Inflammatory macrophage (primary cell): ENCODE measurements around the gene ZFX.

Source experiments
- DNase-seq, 2 donors: peaks; one replicate each; pipeline ENCODE4 v3.0.0-alpha.2; 2020 to 2022

Gene ZFX

GRCh38 chrX:24203072-24203808, 53.7 kb downstream of the ZFX start:
- DNase-seq = no peak

DNA sequence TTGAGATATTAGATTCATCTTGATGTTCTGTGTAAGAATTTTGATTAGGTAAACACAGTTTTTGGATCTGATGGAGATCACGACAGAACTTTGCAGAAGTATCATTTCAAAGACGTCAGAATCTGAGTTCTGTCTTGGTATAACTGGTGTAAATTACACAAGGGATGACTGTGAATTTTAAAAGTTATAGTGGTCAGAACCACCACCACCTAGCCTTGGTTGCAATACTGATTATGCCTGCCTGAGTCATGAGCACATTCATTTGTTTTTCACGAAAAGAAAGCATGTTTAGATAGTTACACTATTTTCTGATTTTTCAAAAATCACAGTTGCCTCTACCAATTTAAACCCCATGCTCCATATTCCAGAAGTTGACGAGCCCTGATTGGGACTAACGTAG, 54.8 kb downstream of the ZFX start:
- DNase-seq = no peak

DNA sequence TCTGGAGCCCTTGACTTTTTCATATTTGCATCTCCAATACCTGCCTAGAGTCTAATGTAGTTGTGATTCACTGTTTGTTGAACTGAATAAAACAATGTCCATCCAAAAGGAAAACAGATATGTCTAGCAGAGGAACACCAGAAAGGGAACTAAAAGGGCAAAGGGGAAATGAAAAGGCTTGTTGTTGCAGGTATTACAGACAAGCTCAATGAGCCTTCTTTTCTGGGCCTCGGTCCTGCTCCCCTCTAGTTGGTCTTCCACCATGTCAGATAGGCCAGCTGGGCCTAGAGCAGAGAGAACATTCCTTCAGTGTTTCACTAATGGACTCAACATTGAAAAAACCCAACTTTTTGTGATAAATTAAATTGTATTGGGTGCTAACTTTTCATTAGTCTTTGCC, 55.4 kb downstream of the ZFX start:
- peak in 1 of 2 donors; percentile 4 for DNase-seq

DNA sequence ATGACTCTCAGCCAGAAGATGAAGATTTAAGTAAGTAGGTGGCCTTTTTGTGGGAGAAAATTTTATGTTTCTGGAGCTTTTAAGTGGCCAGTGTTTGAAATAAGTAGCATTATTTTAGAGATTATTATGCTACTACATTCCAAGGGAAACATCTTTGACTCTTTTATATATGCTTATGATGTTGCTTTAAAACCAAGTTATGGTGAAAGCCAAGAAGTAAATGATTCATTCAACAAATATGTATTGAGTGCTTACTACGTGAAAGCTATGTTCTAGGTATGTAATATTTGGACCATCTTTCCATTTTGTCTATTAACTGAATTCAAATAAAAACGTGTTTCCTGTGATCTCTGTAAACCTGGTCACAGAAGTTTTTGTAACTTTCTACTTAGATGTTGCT, 58.3 kb downstream of the ZFX start:
- no peak for DNase-seq

DNA sequence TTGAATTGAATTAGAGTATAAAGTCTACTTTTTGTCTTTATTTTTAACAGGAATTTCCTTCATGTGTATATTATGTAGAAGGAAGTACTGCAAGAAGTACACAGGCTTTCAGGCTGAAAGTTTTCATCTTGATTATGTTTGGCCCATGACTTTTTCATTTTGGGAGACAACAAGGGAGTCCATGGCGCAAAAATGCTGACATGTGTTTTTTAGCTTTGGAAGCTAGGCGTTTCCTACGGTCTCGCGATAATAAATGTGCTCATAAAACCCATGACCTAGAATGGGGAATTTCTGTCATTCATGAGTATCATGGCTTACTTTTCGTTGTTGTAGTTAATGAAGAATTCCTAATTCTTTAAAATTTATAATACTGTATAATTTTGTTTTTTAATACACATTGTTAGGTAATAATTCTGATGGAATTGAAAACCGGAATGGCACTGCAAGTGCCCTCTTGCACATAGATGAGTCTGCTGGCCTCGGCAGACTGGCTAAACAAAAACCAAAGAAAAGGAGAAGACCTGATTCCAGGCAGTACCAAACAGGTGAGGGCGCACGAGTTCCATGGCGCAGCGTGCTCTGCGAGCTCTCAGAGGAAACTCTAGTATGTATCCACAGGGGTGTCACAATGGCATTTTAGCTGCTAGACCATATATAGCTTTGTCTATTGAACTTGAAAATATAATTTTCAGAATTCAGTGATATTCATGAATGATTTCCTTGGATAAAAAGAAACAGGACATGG, 59.1 kb downstream of the ZFX start:
- DNase-seq = no peak

DNA sequence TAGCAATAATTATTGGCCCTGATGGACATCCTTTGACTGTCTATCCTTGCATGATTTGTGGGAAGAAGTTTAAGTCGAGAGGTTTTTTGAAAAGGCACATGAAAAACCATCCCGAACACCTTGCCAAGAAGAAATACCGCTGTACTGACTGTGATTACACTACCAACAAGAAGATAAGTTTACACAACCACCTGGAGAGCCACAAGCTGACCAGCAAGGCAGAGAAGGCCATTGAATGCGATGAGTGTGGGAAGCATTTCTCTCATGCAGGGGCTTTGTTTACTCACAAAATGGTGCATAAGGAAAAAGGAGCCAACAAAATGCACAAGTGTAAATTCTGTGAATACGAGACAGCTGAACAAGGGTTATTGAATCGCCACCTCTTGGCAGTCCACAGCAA, 60.7 kb downstream of the ZFX start:
- no peak for DNase-seq

DNA sequence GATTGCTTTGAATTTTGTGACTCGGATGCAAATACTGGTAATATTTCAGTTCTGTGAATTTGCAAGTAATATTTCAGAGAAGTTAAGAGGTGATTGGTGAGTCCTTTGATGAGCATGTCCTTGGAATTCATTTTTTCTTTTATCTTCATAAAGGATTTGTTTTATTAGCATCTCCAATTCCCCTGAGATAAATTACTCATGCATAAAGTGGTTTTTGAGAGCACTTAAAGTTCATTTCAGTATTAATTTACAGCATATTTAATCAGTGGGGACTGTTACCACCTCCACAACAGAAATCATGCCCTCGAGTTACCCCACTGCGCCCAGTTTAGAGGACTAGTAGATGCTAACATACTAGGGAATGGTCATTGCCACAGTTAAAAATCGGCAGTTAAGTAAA, 65.0 kb downstream of the ZFX start:
- no peak for DNase-seq

GRCh38 chrX:24215272-24215671, 65.7 kb downstream of the ZFX start:
- no peak for DNase-seq

DNA sequence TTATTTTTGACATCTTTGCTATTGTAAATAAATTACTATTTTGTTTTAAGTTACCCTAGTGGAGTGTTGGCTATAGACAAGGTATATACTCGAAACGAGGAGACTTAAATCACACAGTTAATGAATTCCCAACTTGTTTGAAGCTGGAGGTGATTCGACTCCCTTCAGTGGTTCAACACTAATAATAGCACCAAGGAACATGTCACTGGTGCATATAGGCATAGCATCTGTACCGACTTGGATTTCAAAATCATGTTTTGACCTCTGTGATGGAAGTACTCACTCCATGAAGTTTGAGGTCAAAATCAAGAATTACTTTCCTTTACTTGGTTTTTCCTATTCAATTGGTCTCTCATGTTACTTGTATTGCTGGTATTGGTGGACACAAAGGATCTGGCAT, 66.5 kb downstream of the ZFX start:
- DNase-seq = no peak

DNA sequence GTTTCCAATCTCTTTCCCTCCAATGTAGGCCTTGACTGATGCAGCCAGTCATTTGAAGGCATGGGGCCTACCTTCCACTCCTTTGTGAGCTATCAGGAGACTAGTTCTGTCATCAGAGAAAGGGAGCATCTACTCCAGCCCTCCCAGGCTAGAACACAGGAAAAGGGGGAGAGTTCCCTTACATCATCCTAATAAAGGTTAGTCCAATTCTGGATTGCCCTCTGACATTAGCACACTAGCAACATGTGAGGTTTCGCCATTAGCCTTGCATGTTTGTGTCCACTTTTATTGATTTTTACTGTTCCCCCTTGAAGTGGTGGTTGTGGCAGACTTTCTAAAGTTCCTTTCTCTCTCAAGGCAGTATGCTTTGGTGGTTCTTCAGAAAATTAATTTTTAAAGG, 67.3 kb downstream of the ZFX start:
- DNase-seq = no peak

- no peak for DNase-seq
These were observed 69.8 kb downstream of the ZFX start for GRCh38 chrX:24219320-24219719.

DNA sequence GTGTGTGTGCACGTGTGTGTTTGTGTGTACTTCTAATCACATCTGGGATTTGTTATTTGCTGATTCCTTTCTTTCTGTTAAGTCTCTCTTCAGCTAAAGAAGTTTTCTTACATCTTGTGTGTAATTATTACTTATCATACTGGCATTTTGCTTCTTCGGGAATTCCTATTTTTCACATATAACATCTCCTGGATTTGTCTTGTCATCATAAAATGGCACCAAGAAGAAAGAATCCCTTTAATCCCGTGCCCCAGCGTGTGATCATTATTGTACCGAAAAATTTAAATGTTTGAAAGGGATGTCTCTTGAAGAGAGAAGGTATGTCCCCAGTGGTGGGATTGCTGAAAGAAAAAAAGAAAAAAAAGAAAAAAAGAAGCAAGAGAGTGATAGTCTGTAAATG, 72.3 kb downstream of the ZFX start:
- no peak for DNase-seq

GRCh38 chrX:24225265-24225664, 75.7 kb downstream of the ZFX start:
- DNase-seq = no peak

DNA sequence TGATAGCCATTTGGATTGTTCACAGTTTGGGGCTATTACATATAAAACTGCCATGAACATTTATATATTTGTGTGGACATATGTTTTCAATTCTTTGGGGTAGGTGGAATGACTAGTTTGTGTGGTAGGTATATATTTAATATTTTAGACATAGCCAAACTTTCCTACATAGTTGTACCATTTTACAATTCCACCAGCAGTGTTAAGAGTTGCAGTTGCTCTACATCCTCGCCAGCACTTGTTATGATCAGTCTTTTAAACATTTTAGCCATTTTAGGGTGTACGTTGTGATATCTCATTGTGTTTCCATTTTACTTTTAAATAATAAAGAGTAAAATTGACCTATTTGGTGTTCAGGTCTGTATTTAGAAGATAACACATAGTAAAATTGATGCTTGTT, 76.6 kb downstream of the ZFX start:
- no peak for DNase-seq

DNA sequence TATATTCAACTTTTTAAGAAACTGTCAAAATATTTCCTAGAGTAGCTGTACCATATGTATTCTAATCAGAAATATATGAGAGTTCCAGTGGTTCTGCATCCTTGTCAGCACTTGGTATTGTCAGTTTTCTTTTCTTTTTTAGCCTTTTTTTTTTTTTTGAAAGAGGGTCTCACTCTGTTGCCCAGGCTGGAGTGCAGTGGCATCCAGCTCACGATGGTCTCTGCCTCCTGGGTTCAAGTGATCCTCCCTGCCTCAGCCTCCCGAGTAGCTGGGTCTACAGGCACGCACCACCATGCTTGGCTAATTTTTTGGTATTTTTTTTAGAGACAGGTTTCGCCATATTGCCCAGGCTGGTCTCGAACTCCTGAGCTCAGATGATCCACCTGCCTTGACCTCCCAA, 79.1 kb downstream of the ZFX start:
- no peak for DNase-seq

GRCh38 chrX:24229400-24229879, 79.9 kb downstream of the ZFX start:
- DNase-seq = no peak

- DNase-seq = no peak
These were observed 80.4 kb downstream of the ZFX start for GRCh38 chrX:24229976-24230375.

- DNase-seq = no peak
These were observed 81.6 kb downstream of the ZFX start for GRCh38 chrX:24231131-24231540.

DNA sequence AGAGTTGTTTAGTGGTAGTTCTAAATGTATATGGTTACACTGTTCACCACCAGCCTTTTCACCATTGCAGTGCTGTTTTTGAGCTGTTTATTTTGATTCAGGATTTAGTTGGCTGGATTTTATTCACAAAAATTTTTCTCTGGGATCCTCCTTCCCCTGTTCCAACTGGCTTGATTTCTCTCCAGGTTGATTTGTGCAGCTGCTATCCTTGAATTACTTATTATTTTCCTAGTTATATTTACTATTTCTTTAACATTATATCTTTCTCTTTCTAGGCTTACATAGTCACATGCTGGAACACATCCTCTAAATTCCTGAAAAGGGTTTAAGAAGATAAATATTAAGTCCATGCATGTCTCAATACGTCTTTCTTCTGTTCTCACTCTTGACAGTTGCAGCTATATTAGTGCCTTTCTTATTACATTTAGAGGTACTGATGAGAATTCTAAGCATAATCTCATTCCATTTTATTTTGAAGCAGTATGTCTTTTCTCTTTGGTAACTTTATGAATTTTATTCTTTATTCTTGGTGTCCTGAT, 82.2 kb downstream of the ZFX start:
- DNase-seq = no peak

- DNase-seq = no peak
These were observed 83.3 kb downstream of the ZFX start for GRCh38 chrX:24232796-24233195.

- DNase-seq = no peak
These were observed 85.7 kb downstream of the ZFX start for GRCh38 chrX:24235084-24235710.

GRCh38 chrX:24241822-24242648, 92.5 kb downstream of the ZFX start:
- DNase-seq = no peak
